Mammary epithelial cell (primary cell): ENCODE data around the gene THUMPD3.

Experiments
- EZH2 ChIP-seq: IDR thresholded peaks from 2 replicates; pipeline ENCODE4 v1.6.1; 2012; ENCODE audit warnings: low read length, inconsistent platforms, borderline replicate concordance
- TF ChIP-seq, protein P1 (sequence below), 2 donors: IDR thresholded peaks in 1 of 2; conservative IDR thresholded peaks in 1 of 2; 2 replicates each; pipeline ENCODE4 v1.5.1; 2011 to 2012; ENCODE audit warnings: inconsistent platforms in 2 of 2, low read length in 2 of 2, mild to moderate bottlenecking in 2 of 2, control low read depth in 1 of 2, low read depth in 1 of 2; ENCODE audit not compliant: insufficient read depth in 1 of 2; ENCODE audit errors: extremely low read depth in 1 of 2

DNA sequence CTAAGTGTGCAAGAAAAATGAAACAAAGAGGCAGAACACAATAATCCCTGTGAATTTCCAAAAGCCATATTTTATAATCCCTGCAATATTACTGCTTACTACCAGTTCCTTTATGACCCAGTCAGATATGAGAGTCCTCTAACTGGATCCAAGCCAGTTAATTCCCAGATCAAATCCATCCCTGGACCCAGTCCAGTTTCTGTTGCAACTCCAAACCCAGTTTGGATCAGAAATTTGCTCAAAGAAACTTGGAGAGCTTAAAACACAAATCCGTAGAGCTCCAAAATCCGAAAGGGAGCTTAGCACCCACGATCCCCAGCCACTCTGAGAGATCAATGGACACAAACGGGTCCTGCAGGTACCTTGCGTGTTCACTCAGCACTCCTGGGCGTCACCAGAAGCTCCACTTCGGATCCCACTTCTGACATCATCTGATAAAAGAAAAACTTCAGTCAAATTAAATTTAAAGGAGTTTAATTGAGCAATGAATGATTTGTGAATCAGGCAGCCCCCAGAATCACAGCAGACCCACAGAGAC, 32.6 kb upstream of the THUMPD3 start:
- TF ChIP-seq, protein P1, sequence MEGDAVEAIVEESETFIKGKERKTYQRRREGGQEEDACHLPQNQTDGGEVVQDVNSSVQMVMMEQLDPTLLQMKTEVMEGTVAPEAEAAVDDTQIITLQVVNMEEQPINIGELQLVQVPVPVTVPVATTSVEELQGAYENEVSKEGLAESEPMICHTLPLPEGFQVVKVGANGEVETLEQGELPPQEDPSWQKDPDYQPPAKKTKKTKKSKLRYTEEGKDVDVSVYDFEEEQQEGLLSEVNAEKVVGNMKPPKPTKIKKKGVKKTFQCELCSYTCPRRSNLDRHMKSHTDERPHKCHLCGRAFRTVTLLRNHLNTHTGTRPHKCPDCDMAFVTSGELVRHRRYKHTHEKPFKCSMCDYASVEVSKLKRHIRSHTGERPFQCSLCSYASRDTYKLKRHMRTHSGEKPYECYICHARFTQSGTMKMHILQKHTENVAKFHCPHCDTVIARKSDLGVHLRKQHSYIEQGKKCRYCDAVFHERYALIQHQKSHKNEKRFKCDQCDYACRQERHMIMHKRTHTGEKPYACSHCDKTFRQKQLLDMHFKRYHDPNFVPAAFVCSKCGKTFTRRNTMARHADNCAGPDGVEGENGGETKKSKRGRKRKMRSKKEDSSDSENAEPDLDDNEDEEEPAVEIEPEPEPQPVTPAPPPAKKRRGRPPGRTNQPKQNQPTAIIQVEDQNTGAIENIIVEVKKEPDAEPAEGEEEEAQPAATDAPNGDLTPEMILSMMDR (conservative IDR thresholded peaks at IDR 0.05 in 1 of 2, IDR thresholded peaks at IDR 0.05 in 1 of 2; ENCODE audit: extremely low read depth in 1 of 2, insufficient read depth in 1 of 2, low read depth in 1 of 2, low read length in 2 of 2) = no peak
- no peak for TF ChIP-seq EZH2
